ENCODE results near the gene SLC5A11.

DNA sequence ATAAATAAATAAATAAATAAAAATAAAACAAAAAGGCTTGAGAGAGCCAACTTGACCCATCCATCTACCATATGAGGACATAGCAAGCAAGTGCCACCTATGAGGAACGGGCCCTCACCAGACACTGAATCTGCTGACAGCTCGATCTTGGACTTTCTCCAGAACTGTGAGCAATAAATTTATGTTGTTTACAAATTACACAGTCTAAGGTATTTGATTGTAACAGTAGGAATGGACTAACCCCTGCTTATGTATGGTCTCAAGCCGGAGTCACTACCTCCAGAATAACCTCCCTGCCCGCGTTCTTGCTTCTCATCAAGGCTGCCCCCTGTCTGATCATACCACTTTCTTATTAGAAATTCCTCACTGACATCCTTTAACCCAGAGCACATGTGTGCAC, 9.9 kb downstream of the SLC5A11 start:
- TF ChIP-seq CTCF (IDR thresholded peaks at IDR 0.05) (no peak), EZH2 (IDR thresholded peaks at IDR 0.05; ENCODE audit: borderline replicate concordance, insufficient read depth, low read depth, low read length, poor library complexity, severe bottlenecking) (no peak)

Data from B cell (primary cell).